ENCODE results near the gene CTAGE4. TPM values are rescaled to one million over a fixed set of nuclear protein-coding genes. Genes with fewer than 3 reads are reported as not detected.
"Not testable (repeated sequence)": the region's sequence is repeated elsewhere in the genome, so short reads cannot be mapped to it uniquely, and the experiment has no call there.

CTAGE4 gene
- total RNA-seq, 1 donor from 2014 or later = not detected

- DNase-seq (ENCODE audit: low read depth in 2 of 2) = not testable (repeated sequence)
Observed at GRCh38 chr7:144205306-144205705, 22.0 kb downstream of the CTAGE4 start.

GRCh38 chr7:144217200-144217599 lies 33.9 kb downstream of the CTAGE4 start:
- not testable (repeated sequence) for DNase-seq (ENCODE audit: low read depth in 2 of 2)

GRCh38 chr7:144218581-144218980 lies 35.3 kb downstream of the CTAGE4 start:
- not testable (repeated sequence) for DNase-seq (ENCODE audit: low read depth in 2 of 2)

GRCh38 chr7:144219149-144219548 lies 35.9 kb downstream of the CTAGE4 start:
- DNase-seq (ENCODE audit: low read depth in 2 of 2) = not testable (repeated sequence)

GRCh38 chr7:144220531-144220930 lies 37.3 kb downstream of the CTAGE4 start:
- not testable (repeated sequence) for DNase-seq (ENCODE audit: low read depth in 2 of 2)

- DNase-seq (ENCODE audit: low read depth in 2 of 2) = not testable (repeated sequence)
Observed at GRCh38 chr7:144223675-144224074, 40.4 kb downstream of the CTAGE4 start.

- not testable (repeated sequence) for DNase-seq (ENCODE audit: low read depth in 2 of 2)
Observed at GRCh38 chr7:144226866-144227265, 43.6 kb downstream of the CTAGE4 start.

GRCh38 chr7:144228810-144229209 lies 45.5 kb downstream of the CTAGE4 start:
- DNase-seq (ENCODE audit: low read depth in 2 of 2) = not testable (repeated sequence)

- DNase-seq (ENCODE audit: low read depth in 2 of 2) = not testable (repeated sequence)
Observed at GRCh38 chr7:144231027-144231426, 47.8 kb downstream of the CTAGE4 start.

- not testable (repeated sequence) for DNase-seq (ENCODE audit: low read depth in 2 of 2)
Observed at GRCh38 chr7:144233039-144233438, 49.8 kb downstream of the CTAGE4 start.

Other genes starting within 250 kb of the CTAGE4 start
- gene OR2F2, start 248.2 kb upstream of the CTAGE4 start, total RNA-seq = not detected in 2 replicates
- under 0.01 TPM in 1 of 2 replicates, not detected in the other for gene OR2F1, start 228.6 kb upstream of the CTAGE4 start, total RNA-seq
- gene OR6B1, start 183.1 kb upstream of the CTAGE4 start, total RNA-seq = not detected in 2 replicates
- gene OR2A5, start 134.5 kb upstream of the CTAGE4 start, total RNA-seq = not detected in 2 replicates
- gene OR2A25, start 113.7 kb upstream of the CTAGE4 start, total RNA-seq = not detected in 2 replicates
- gene OR2A12, start 97.2 kb upstream of the CTAGE4 start, total RNA-seq = not detected in 2 replicates
- gene OR2A2, start 73.9 kb upstream of the CTAGE4 start, total RNA-seq = not detected in 2 replicates
- not detected in 2 replicates for gene OR2A14, start 60.3 kb upstream of the CTAGE4 start, total RNA-seq
- gene ARHGEF35, start 12.4 kb downstream of the CTAGE4 start, total RNA-seq = 0.13 TPM in 2 replicates
- gene OR2A42, start 56.1 kb downstream of the CTAGE4 start, total RNA-seq = not detected in 2 replicates
- gene OR2A7, start 81.3 kb downstream of the CTAGE4 start, total RNA-seq = under 0.01 TPM in 1 of 2 replicates, not detected in the other
- under 0.01 and 0.13 TPM in 2 replicates for gene CTAGE8, start 85.8 kb downstream of the CTAGE4 start, total RNA-seq
- under 0.01 TPM in 2 replicates for gene OR2A1, start 129.0 kb downstream of the CTAGE4 start, total RNA-seq
- 0.13 and 0.38 TPM in 2 replicates for gene ARHGEF5, start 171.9 kb downstream of the CTAGE4 start, total RNA-seq
- not detected in 2 replicates for gene NOBOX, start 220.2 kb downstream of the CTAGE4 start, total RNA-seq

Measured in dermis microvascular lymphatic vessel endothelial cell (primary cell).